OCI-LY3 (cell line): ENCODE data around the gene PTPRQ.

ENCODE experiments used
- H2AFZ ChIP-seq: fragments of 200-600, 300-600 bp; shearing (Covaris generic); 2 replicates; pipeline ENCODE4 v1.6.0; 2014; ENCODE audit warnings: antibody characterized with exemption, low read depth, low read length
- H3K27ac ChIP-seq: fragments of 200-600, 300-600 bp; sonication (generic); 2 replicates; pipeline ENCODE4 v1.5.1; 2014; ENCODE audit warnings: mild to moderate bottlenecking, low read length, moderate library complexity, mixed read lengths
- H3K27me3 ChIP-seq: fragments of 200-600, 300-600 bp; sonication (generic); 2 replicates; pipeline ENCODE4 v1.6.1; 2014; ENCODE audit warnings: low read depth, low read length, mixed read lengths
- H3K36me3 ChIP-seq: fragments of 200-600, 300-600 bp; sonication (generic); replicated peaks from 2 replicates; pipeline ENCODE3; 2014; ENCODE audit warnings: low read depth, low read length, mixed read lengths
- H3K4me1 ChIP-seq: fragments of 300-600, 200-600 bp; sonication (generic); 2 replicates; pipeline ENCODE4 v1.6.1; 2014; ENCODE audit warnings: low read length, mixed read lengths
- H3K4me2 ChIP-seq: fragments of 200-600, 300-600 bp; sonication (generic); 2 replicates; pipeline ENCODE4 v1.6.1; 2014; ENCODE audit warnings: low read length, mixed read lengths
- H3K4me3 ChIP-seq: fragments of 300-600, 200-600 bp; sonication (generic); 2 replicates; pipeline ENCODE4 v1.5.1; 2014; ENCODE audit warnings: antibody characterized with exemption, mild to moderate bottlenecking, low read length, moderate library complexity
- H3K79me2 ChIP-seq: fragments of 300-600, 200-600 bp; shearing (Covaris generic); 2 replicates; pipeline ENCODE4 v1.6.1; 2014; ENCODE audit warnings: mild to moderate bottlenecking, low read length, mixed read lengths
- H3K9ac ChIP-seq: fragments of 300-600, 200-600 bp; shearing (Covaris generic); 2 replicates; pipeline ENCODE4 v1.6.0; 2014; ENCODE audit warnings: mild to moderate bottlenecking, low read length, moderate library complexity
- H3K9me3 ChIP-seq: fragments of 200-600, 300-600 bp; shearing (Covaris generic); 2 replicates; pipeline ENCODE4 v1.6.1; 2014; ENCODE audit warnings: low read length, mixed read lengths; ENCODE audit not compliant: insufficient read depth
- H4K20me1 ChIP-seq: fragments of 200-600, 300-600 bp; sonication (generic); 2 replicates; pipeline ENCODE4 v1.6.1; 2016; ENCODE audit warnings: low read length, mixed read lengths; ENCODE audit not compliant: insufficient read depth
- EZH2phosphoT487 ChIP-seq: fragments of 200-600 bp; shearing (Covaris generic); IDR thresholded peaks from 2 replicates; pipeline ENCODE4 v1.6.1; 2018; ENCODE audit warnings: antibody characterized with exemption, mixed run types, low read depth
- TF ChIP-seq, protein P1 (sequence below): fragments of 200-600, 300-600 bp; sonication (generic); IDR thresholded peaks from 2 replicates; pipeline ENCODE4 v1.5.1; 2014; ENCODE audit warnings: antibody characterized with exemption, low read length, low read depth

The PTPRQ gene

GRCh38 chr12:80704420-80704819 lies 260.4 kb downstream of the PTPRQ start:
- no peaks in the 10 kb centered on the region for H4K20me1 ChIP-seq
- no peak overlapping the region for H3K4me2 ChIP-seq
- no peak overlapping the region for H2AFZ ChIP-seq
- H3K4me3 ChIP-seq, result no peak overlapping the region
- H3K9ac ChIP-seq, result no peak overlapping the region
- peaks cover 15% of the 10 kb centered on the region for H3K4me1 ChIP-seq
- no peaks in the 10 kb centered on the region for H3K27me3 ChIP-seq
- H3K79me2 ChIP-seq, result no peaks in the 10 kb centered on the region
- H3K36me3 ChIP-seq, result no peaks in the 10 kb centered on the region
- no peaks in the 10 kb centered on the region for H3K9me3 ChIP-seq
- H3K27ac ChIP-seq, result no peak overlapping the region
- no peak for TF ChIP-seq EZH2phosphoT487
- TF ChIP-seq, protein P1, sequence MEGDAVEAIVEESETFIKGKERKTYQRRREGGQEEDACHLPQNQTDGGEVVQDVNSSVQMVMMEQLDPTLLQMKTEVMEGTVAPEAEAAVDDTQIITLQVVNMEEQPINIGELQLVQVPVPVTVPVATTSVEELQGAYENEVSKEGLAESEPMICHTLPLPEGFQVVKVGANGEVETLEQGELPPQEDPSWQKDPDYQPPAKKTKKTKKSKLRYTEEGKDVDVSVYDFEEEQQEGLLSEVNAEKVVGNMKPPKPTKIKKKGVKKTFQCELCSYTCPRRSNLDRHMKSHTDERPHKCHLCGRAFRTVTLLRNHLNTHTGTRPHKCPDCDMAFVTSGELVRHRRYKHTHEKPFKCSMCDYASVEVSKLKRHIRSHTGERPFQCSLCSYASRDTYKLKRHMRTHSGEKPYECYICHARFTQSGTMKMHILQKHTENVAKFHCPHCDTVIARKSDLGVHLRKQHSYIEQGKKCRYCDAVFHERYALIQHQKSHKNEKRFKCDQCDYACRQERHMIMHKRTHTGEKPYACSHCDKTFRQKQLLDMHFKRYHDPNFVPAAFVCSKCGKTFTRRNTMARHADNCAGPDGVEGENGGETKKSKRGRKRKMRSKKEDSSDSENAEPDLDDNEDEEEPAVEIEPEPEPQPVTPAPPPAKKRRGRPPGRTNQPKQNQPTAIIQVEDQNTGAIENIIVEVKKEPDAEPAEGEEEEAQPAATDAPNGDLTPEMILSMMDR, result no peak

GRCh38 chr12:80707126-80707829 lies 263.2 kb downstream of the PTPRQ start, which contains the start of gene MYF6:
TSS of gene MYF6 (plus strand) at chr12:80707634. CDS start at chr12:80707720, 86 bp downstream.
- Histone ChIP-seq H3K4me1 (peaks cover 14% of the 10 kb centered on the region), H3K27ac (no peak within 1 kb of the TSS), H3K9ac (no peak within 1 kb of the TSS), H3K4me2 (no peak within 1 kb of the TSS), H3K9me3 (no peaks in the 10 kb centered on the region), H3K79me2 (no peaks in the 10 kb centered on the region), H3K36me3 (no peaks in the 10 kb centered on the region), H2AFZ (no peak within 1 kb of the TSS), H4K20me1 (no peaks in the 10 kb centered on the region), H3K4me3 (no peak within 1 kb of the TSS), H3K27me3 (no peaks in the 10 kb centered on the region)
- TF ChIP-seq EZH2phosphoT487, result no peak
- TF ChIP-seq, protein P1, result no peak

DNA sequence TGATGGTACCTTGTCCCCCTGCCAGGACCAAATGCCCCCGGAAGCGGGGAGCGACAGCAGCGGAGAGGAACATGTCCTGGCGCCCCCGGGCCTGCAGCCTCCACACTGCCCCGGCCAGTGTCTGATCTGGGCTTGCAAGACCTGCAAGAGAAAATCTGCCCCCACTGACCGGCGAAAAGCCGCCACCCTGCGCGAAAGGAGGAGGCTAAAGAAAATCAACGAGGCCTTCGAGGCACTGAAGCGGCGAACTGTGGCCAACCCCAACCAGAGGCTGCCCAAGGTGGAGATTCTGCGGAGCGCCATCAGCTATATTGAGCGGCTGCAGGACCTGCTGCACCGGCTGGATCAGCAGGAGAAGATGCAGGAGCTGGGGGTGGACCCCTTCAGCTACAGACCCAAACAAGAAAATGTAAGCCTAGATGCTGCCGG lies 263.8 kb downstream of the PTPRQ start:
- no peak overlapping the region for H3K4me3 ChIP-seq
- H3K79me2 ChIP-seq, result no peaks in the 10 kb centered on the region
- H3K36me3 ChIP-seq, result no peaks in the 10 kb centered on the region
- no peak overlapping the region for H3K4me2 ChIP-seq
- no peak overlapping the region for H2AFZ ChIP-seq
- H3K9ac ChIP-seq, result no peak overlapping the region
- TF ChIP-seq, protein P1, result no peak
- TF ChIP-seq EZH2phosphoT487, result no peak
- no peak overlapping the region for H3K27ac ChIP-seq
- no peaks in the 10 kb centered on the region for H4K20me1 ChIP-seq
- no peaks in the 10 kb centered on the region for H3K27me3 ChIP-seq
- no peaks in the 10 kb centered on the region for H3K9me3 ChIP-seq
- H3K4me1 ChIP-seq, result peaks cover 9% of the 10 kb centered on the region

DNA sequence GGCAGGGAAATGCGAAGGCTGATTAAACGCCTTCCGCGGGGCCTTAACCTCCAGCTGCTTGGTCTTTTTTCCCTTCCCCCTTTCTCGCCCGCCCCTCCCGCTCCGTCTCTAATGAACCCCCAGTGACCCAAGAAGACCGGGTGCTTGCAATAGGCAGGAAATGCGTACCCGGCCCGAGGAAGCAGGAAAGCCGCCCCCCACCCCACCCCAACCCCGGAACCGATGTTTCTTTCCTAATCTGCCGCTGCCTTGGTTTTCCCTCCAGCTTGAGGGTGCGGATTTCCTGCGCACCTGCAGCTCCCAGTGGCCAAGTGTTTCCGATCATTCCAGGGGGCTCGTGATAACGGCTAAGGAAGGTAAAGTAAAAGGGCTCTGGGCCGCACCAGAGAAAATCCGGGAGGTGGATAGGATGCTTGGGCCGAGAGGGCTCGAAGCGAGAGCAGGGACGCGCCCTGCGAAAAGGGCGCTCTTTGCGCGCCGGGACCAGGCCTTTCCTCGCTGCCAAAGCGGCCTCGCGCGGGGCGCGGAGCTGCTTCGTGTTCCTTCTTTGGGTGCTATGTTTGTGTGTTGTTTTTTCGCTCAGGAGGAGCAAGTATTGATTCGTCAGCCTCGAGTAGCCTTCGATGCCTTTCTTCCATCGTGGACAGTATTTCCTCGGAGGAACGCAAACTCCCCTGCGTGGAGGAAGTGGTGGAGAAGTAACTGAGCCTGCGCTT lies 264.4 kb downstream of the PTPRQ start:
- Histone ChIP-seq H4K20me1 (no peaks in the 10 kb centered on the region), H3K27me3 (no peaks in the 10 kb centered on the region), H3K79me2 (no peaks in the 10 kb centered on the region), H3K9ac (no peak overlapping the region), H2AFZ (no peak overlapping the region), H3K4me2 (no peak overlapping the region), H3K9me3 (no peaks in the 10 kb centered on the region), H3K4me3 (no peak overlapping the region), H3K4me1 (peaks cover 8% of the 10 kb centered on the region), H3K27ac (no peak overlapping the region), H3K36me3 (no peaks in the 10 kb centered on the region)
- TF ChIP-seq, protein P1, result no peak
- TF ChIP-seq EZH2phosphoT487, result no peak
